Kidney glomerular epithelial cell (primary cell): ENCODE results near the gene GPAT3.
"Not testable (repeated sequence)": the region's sequence is repeated elsewhere in the genome, so short reads cannot be mapped to it uniquely, and the experiment has no call there.

Experiments
- DNase-seq: peaks from one replicate; lab custom pipeline; 2025; lab: John Stamatoyannopoulos, UW

GPAT3 gene

GRCh38 chr4:83552083-83552482 is 16.2 kb downstream of the GPAT3 start:
- DNase-seq = no peak

GRCh38 chr4:83552924-83553323 is 17.0 kb downstream of the GPAT3 start:
- peak; percentile 52 for DNase-seq

- no peak for DNase-seq
Observed at GRCh38 chr4:83556006-83556707, 20.2 kb downstream of the GPAT3 start.

- DNase-seq = no peak
Observed at GRCh38 chr4:83556816-83557215, 20.9 kb downstream of the GPAT3 start.

- no peak for DNase-seq
Observed at GRCh38 chr4:83558059-83558653, 22.2 kb downstream of the GPAT3 start.

GRCh38 chr4:83558680-83559079 is 22.8 kb downstream of the GPAT3 start:
- DNase-seq = no peak

GRCh38 chr4:83560523-83560922 is 24.6 kb downstream of the GPAT3 start:
- no peak for DNase-seq

- DNase-seq = peak; percentile 47
Observed at GRCh38 chr4:83561381-83561780, 25.5 kb downstream of the GPAT3 start.

GRCh38 chr4:83563998-83564397 is 28.1 kb downstream of the GPAT3 start:
- no peak for DNase-seq

GRCh38 chr4:83568062-83568461 is 32.2 kb downstream of the GPAT3 start:
- DNase-seq = no peak

GRCh38 chr4:83569429-83569828 is 33.5 kb downstream of the GPAT3 start:
- DNase-seq = no peak

GRCh38 chr4:83569987-83570386 is 34.1 kb downstream of the GPAT3 start:
- DNase-seq = no peak

- no peak for DNase-seq
Observed at GRCh38 chr4:83572848-83573247, 36.9 kb downstream of the GPAT3 start.

GRCh38 chr4:83574247-83574646 is 38.3 kb downstream of the GPAT3 start:
- no peak for DNase-seq

- not testable (repeated sequence) for DNase-seq
Observed at GRCh38 chr4:83576237-83576636, 40.3 kb downstream of the GPAT3 start.

- DNase-seq = no peak
Observed at GRCh38 chr4:83581411-83582288, 45.7 kb downstream of the GPAT3 start.

- peak; percentile 22 for DNase-seq
Observed at GRCh38 chr4:83582289-83582785, 46.4 kb downstream of the GPAT3 start.

- DNase-seq = no peak
Observed at GRCh38 chr4:83585982-83586508, 50.1 kb downstream of the GPAT3 start.

GRCh38 chr4:83589279-83589678 is 53.4 kb downstream of the GPAT3 start:
- DNase-seq = no peak

GRCh38 chr4:83591056-83591455 is 55.1 kb downstream of the GPAT3 start:
- no peak for DNase-seq

GRCh38 chr4:83591730-83592129 is 55.8 kb downstream of the GPAT3 start:
- DNase-seq = no peak

- no peak for DNase-seq
Observed at GRCh38 chr4:83599183-83599582, 63.3 kb downstream of the GPAT3 start.
